HG02870 (cell line): ENCODE results near the gene KCNQ1.

Source experiments
- ATAC-seq: cut with Tn5 transposase; IDR thresholded peaks from one replicate; pipeline ENCODE4 v1.9.1; 2021; ENCODE audit warnings: mild to moderate bottlenecking, moderate library complexity; ENCODE audit not compliant: unreplicated experiment

KCNQ1 gene

GRCh38 chr11:2781408-2782274 is 336.8 kb downstream of the KCNQ1 start:
- no peak for ATAC-seq

GRCh38 chr11:2782769-2783168 is 338.0 kb downstream of the KCNQ1 start:
- ATAC-seq: no peak

- ATAC-seq: no peak
These were observed 338.8 kb downstream of the KCNQ1 start for GRCh38 chr11:2783536-2784082.

- ATAC-seq: no peak
These were observed 343.0 kb downstream of the KCNQ1 start for GRCh38 chr11:2787816-2788167.

- no peak for ATAC-seq
These were observed 343.6 kb downstream of the KCNQ1 start for GRCh38 chr11:2788168-2789071.

- ATAC-seq: no peak
These were observed 344.5 kb downstream of the KCNQ1 start for GRCh38 chr11:2789331-2789730.

GRCh38 chr11:2789791-2790567 is 345.2 kb downstream of the KCNQ1 start:
- ATAC-seq: no peak

GRCh38 chr11:2790568-2790921 is 345.7 kb downstream of the KCNQ1 start:
- ATAC-seq: no peak

GRCh38 chr11:2791139-2791520 is 346.3 kb downstream of the KCNQ1 start:
- no peak for ATAC-seq

- no peak for ATAC-seq
These were observed 346.9 kb downstream of the KCNQ1 start for GRCh38 chr11:2791521-2792380.

- ATAC-seq: no peak
These were observed 347.8 kb downstream of the KCNQ1 start for GRCh38 chr11:2792381-2793250.

- ATAC-seq: no peak
These were observed 348.9 kb downstream of the KCNQ1 start for GRCh38 chr11:2793701-2794045.

GRCh38 chr11:2794046-2794967 is 349.5 kb downstream of the KCNQ1 start:
- no peak for ATAC-seq

- no peak for ATAC-seq
These were observed 350.1 kb downstream of the KCNQ1 start for GRCh38 chr11:2794968-2795322.

- no peak for ATAC-seq
These were observed 350.7 kb downstream of the KCNQ1 start for GRCh38 chr11:2795491-2795991.

GRCh38 chr11:2796091-2796490 is 351.3 kb downstream of the KCNQ1 start:
- no peak for ATAC-seq

GRCh38 chr11:2796508-2797113 is 351.8 kb downstream of the KCNQ1 start:
- ATAC-seq: no peak
